ENCODE data around the gene ARHGAP32.

ARHGAP32 gene

DNA sequence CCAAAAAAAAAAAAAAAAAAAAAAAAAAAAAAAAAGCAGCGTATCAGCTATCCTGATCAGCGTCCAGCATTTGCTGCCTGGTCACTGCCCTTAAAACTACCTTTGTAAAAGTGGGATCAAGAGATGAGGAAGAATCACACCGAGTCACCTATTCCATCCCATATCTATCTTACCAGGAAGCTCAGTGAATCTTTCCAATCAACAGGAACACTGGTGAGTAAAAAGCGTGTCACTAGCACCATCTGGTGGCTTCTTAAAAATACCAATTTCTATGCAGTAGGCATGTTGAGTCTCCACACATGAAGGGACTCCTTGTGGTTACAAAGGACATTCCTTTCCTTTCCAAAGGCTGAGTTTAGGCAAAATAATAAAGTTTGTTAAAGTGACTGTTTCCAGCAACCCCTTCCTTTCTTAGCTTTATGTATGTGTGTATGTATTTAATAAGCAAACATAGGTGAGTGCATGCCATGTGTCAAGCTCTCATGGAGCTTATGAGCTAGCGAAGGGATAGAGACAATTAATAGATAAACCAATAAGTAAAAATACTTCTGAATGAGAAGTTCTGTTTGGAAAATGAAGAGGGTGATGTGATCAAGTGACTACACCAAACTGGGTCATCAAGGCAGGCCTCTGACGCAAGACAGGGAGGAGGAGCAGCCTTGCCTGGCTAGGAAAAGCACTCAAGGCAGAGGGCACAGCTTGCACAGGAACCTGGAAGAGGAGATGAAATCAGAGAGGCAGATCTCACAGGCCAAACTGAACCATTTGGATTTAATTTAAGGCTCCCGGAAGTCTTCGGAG lies 235.5 kb downstream of the ARHGAP32 start:
- no peak overlapping the region for H3K4me3 ChIP-seq (ENCODE audit: low read depth, low read length)
- TF ChIP-seq, protein P1, sequence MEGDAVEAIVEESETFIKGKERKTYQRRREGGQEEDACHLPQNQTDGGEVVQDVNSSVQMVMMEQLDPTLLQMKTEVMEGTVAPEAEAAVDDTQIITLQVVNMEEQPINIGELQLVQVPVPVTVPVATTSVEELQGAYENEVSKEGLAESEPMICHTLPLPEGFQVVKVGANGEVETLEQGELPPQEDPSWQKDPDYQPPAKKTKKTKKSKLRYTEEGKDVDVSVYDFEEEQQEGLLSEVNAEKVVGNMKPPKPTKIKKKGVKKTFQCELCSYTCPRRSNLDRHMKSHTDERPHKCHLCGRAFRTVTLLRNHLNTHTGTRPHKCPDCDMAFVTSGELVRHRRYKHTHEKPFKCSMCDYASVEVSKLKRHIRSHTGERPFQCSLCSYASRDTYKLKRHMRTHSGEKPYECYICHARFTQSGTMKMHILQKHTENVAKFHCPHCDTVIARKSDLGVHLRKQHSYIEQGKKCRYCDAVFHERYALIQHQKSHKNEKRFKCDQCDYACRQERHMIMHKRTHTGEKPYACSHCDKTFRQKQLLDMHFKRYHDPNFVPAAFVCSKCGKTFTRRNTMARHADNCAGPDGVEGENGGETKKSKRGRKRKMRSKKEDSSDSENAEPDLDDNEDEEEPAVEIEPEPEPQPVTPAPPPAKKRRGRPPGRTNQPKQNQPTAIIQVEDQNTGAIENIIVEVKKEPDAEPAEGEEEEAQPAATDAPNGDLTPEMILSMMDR (IDR thresholded peaks at IDR 0.05; ENCODE audit: insufficient read depth, low read depth, low read length, missing control alignments) = peak; percentile 61
- DNase-seq (ENCODE audit: low read depth) = peak; percentile 65

DNA sequence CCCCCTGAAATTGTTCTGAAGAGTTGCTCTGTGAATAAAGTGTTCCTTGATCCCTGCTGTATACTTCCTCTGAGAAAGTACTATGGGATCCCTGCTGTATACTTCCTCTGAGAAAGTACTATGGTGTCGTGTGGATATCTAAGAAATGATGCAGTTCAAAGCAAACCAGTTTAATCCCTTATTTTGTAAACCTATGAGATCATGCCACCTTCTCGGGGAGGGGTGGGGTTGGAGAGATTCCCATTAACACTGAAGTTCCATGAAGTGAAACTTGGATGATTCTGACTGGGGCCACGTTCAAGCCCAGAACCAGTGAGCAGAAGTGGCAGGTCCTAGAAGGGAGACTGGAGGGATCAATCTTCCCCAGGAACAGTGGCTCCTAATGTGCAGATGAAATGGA lies 236.5 kb downstream of the ARHGAP32 start:
- no peak overlapping the region for H3K4me3 ChIP-seq (ENCODE audit: low read depth, low read length)
- TF ChIP-seq, protein P1 (IDR thresholded peaks at IDR 0.05; ENCODE audit: insufficient read depth, low read depth, low read length, missing control alignments) = no peak
- DNase-seq (ENCODE audit: low read depth) = no peak

DNA sequence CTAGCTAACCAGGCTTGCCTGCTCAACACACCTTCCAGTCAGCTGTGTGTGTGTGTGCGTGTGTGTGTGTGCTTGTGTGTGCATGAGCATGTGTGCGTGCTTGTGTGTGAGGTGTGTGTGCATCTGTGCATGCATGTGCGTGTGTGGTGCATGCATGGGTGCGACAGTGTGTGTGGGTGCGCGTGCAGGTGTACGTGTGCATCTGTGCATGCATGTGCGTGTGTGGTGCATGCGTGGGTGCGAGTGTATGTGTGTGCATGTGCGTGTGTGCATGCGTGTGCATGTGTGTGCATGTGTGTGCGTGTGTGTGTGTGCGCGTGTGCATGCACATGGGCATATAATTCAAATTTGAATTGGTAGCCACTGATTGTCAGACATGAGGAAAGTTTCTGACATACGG lies 239.0 kb downstream of the ARHGAP32 start:
- no peak for DNase-seq (ENCODE audit: low read depth)
- H3K4me3 ChIP-seq (ENCODE audit: low read depth, low read length) = no peak overlapping the region
- TF ChIP-seq, protein P1 (IDR thresholded peaks at IDR 0.05; ENCODE audit: insufficient read depth, low read depth, low read length, missing control alignments) = no peak

DNA sequence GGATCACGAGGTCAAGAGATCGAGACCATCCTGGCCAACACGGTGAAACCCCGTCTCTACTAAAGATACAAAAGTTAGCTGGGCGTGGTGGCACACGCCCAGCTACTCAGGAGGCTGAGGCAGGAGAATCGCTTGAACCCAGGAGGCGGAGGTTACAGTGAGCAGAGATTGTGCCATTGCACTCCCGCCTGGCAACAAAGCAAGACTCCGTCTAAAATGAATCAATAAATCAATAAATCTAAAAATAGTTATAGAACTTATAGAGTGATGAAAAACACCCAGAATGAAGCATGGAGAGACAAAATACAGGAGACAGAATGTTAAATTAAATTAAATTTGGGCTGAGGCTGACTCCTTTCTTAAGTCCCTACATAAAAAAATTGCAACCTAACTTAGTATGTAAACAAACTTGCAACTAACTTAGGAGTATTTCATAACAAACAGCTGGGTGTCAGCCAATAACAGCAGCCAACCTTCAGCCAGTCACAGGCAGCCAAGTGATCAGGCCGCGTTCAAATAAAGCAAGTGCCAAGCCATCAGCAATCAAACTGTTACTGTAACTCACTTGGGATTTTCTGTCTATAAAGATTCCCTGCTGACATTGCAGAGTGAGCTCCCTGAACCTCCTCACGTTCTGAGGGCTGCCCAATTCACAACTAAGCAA lies 242.2 kb downstream of the ARHGAP32 start:
- TF ChIP-seq, protein P1 (IDR thresholded peaks at IDR 0.05; ENCODE audit: insufficient read depth, low read depth, low read length, missing control alignments) = no peak
- H3K4me3 ChIP-seq (ENCODE audit: low read depth, low read length) = no peak overlapping the region
- DNase-seq (ENCODE audit: low read depth) = no peak

DNA sequence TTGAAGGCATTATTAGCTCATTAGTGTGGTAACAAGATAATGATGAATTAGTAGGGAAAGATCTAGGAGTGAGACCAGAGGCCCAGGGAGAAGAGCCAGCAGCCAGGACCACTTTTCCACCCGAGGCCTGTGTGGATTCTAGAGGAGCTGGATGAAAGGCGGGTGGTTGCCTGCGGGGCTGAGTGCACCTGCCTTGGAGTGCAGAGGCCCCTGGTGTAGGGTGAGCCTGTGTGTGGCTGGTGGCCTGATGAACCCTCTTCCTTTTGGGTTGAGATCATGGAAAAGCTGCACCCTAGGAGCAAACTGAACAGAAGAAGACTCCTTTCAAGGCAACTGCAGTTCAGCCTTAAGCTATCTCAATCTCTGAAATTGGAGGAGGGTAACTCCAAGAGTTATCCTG lies 243.5 kb downstream of the ARHGAP32 start:
- TF ChIP-seq, protein P1 (IDR thresholded peaks at IDR 0.05; ENCODE audit: insufficient read depth, low read depth, low read length, missing control alignments) = peak; percentile 17
- H3K4me3 ChIP-seq (ENCODE audit: low read depth, low read length) = no peak overlapping the region
- DNase-seq (ENCODE audit: low read depth) = no peak

DNA sequence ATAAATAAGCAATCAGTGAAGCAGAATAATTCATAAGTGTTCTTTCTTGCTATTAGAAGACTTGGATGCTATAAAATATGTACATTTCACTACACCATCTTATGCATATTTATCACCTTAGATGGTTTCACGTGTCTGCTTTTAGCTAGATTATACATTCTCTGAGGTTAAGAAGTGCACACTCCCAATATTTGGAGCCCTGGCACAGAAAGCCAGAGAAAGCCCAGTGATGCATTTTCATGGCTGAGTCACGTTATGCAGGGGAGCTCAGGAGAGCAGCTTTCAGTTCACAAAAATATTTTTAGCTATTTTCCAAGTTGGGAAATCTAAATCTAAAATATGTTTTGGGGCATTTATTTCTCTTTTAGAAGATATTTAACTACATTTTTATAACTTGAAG lies 244.4 kb downstream of the ARHGAP32 start:
- TF ChIP-seq, protein P1 (IDR thresholded peaks at IDR 0.05; ENCODE audit: insufficient read depth, low read depth, low read length, missing control alignments) = no peak
- H3K4me3 ChIP-seq (ENCODE audit: low read depth, low read length) = no peak overlapping the region
- no peak for DNase-seq (ENCODE audit: low read depth)

Measured in GM12865 (cell line).